ENCODE measurements around the gene YWHAB. TPM values are rescaled to one million over a fixed set of nuclear protein-coding genes. Genes with fewer than 3 reads are reported as not detected.

The YWHAB gene
- total RNA-seq, 4 donors from 2014 or later = 110 to 170 (median 133) TPM

GRCh38 chr20:44956410-44956809, 70.9 kb downstream of the YWHAB start:
- Histone ChIP-seq H3K27ac (no peak overlapping the region), H3K4me1 (peaks cover 7 to 48% (median 10%) of the 10 kb centered on the region in 3 donors), H3K36me3 (peaks cover 24 to 51% (median 28%) of the 10 kb centered on the region in 3 donors), H3K27me3 (no peaks in the 10 kb centered on the region), H3K4me3 (no peak overlapping the region), H3K9me3 (no peaks in the 10 kb centered on the region)
- DNase-seq = no peak
- intact Hi-C loops (cut with DNase I) = no loop called here
- TF ChIP-seq CTCF (IDR thresholded peaks at IDR 0.05) (no peak), POLR2A (IDR thresholded peaks at IDR 0.05) (no peak)
- 62 to 79% methylated on average over 2 to 3 of the region's 3 CpGs for WGBS, 2 donors

Other genes starting within 250 kb of the YWHAB start
- 10 to 100 TPM in 2 of 4 donors, 1 to 10 TPM in 2; 3.8 to 31.7 (median 15.7) TPM for gene ADA, start 234.0 kb upstream of the YWHAB start, total RNA-seq
- gene CCN5, start 170.3 kb upstream of the YWHAB start, total RNA-seq = 10 to 100 TPM in 3 of 4 donors, 1 to 10 TPM in 1; 6.7 to 83.9 (median 31.0) TPM
- gene KCNK15, start 139.8 kb upstream of the YWHAB start, total RNA-seq = 1 to 10 TPM in 1 of 4 donors, under 1 TPM in 2, not detected in 1; 0.13 to 2.5 (median 0.23) TPM
- gene RIMS4, start 75.2 kb upstream of the YWHAB start, total RNA-seq = 1 to 10 TPM in 1 of 4 donors, under 1 TPM in 1, not detected in 2; 0.32 to 1.7 TPM
- 10 to 100 TPM in 1 of 4 donors, 1 to 10 TPM in 3; 5.9 to 18.5 (median 8.7) TPM for gene PABPC1L, start 24.4 kb downstream of the YWHAB start, total RNA-seq
- 10 to 100 TPM; 11.4 to 19.5 (median 16.7) TPM for gene TOMM34, start 74.7 kb downstream of the YWHAB start, total RNA-seq
- 10 to 100 TPM; 14.6 to 29.8 (median 17.6) TPM for gene STK4, start 80.8 kb downstream of the YWHAB start, total RNA-seq
- under 1 TPM in 3 of 4 donors, not detected in 1; 0.22 to 0.80 (median 0.29) TPM for gene KCNS1, start 215.4 kb downstream of the YWHAB start, total RNA-seq
- gene WFDC5, start 229.5 kb downstream of the YWHAB start, total RNA-seq = 10 to 100 TPM in 1 of 4 donors, 1 to 10 TPM in 3; 3.1 to 32.1 (median 4.6) TPM
- 1 to 10 TPM in 1 of 4 donors, under 1 TPM in 2, not detected in 1; 0.44 to 2.6 (median 0.64) TPM for gene WFDC12, start 238.8 kb downstream of the YWHAB start, total RNA-seq